ENCODE data around the gene KANK4. TPM values are rescaled to one million over a fixed set of nuclear protein-coding genes. Genes with fewer than 3 reads are reported as not detected.
"Not testable (repeated sequence)": the region's sequence is repeated elsewhere in the genome, so short reads cannot be mapped to it uniquely, and the experiment has no call there.

Gene KANK4
- total RNA-seq, 2 experiments from 2014 or later: not detected

DNA sequence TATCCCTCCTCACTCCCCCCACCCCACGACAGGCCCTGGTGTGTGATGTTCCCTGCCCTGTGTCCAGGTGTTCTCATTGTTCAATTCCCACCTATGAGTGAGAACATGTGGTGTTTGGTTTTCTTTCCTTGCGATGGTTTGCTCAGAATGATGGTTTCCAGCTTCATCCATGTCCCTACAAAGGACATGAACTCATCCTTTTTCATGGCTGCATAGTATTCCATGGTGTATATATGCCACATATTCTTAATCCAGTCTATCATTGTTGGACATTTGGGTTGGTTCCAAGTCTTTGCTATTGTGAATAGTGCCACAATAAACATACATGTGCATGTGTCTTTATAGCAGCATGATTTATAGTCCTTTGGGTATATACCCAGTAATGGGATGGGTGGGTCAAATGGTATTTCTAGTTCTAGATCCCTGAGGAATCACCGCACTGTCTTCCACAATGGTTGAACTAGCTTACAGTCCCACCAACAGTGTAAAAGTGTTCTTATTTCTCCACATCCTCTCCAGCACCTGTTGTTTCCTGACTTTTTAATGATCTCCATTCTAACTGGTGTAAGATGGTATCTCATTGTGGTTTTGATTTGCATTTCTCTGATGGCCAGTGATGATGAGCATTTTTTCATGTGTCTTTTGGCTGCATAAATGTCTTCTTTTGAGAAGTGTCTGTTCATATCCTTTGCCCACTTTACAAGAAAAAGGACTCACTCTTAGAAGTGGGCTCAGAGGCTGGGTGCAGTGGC lies 79.4 kb downstream of the KANK4 start:
- H3K27ac Mint-ChIP-seq; H3K27me3 Mint-ChIP-seq; H3K9me3 Mint-ChIP-seq; H3K36me3 Mint-ChIP-seq; DNase-seq; ATAC-seq (ENCODE audit: low read depth); H3K4me1 Mint-ChIP-seq; H3K4me3 Mint-ChIP-seq; POLR2A ChIA-PET: not testable (repeated sequence)

DNA sequence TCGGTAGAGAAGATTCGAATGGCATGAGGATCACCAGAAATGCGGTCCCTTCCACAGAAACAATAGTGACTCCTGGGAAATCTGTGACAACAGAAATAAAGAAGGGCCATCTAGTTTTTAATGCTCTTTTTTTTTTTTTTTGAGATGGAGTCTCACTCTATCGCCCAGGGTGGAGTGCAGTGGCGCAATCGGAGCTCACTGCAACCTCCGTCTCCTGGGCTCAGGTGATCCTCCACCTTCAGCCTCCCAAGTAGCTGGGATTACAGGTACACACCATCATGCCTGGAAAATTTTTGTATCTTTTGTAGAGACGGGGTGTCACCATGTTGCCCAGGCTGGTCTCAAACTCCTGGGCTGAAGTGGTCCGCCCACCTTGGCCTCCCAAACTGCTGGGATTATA lies 80.7 kb downstream of the KANK4 start:
- no peak overlapping the region for H3K4me3 Mint-ChIP-seq
- no peaks in the 10 kb centered on the region for H3K36me3 Mint-ChIP-seq

DNA sequence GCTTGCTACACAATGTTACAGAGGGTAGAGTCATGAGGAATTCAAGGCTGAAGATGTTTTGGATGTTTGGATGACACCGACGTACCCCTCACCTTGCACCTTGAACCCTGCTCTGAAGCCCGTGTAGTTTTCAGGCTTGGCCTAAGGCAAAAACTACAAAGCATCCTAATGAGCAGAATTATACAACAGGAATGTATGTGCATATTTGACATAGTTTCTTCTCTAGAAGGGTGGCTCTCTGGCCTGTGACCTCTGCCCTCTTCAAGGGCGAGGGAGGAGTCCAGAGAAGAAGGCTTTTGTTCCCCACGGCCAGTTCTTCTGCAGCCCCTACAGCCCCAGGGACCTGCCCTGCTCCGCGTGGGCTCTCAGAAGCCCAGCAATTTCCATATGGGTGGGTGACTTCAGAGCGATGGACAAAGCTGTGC lies 81.3 kb downstream of the KANK4 start:
- no peaks in the 10 kb centered on the region for H3K36me3 Mint-ChIP-seq
- H3K4me3 Mint-ChIP-seq: no peak overlapping the region
- ATAC-seq (ENCODE audit: low read depth) (no peak), DNase-seq (no peak)
- no peaks in the 10 kb centered on the region for H3K27me3 Mint-ChIP-seq
- H3K9me3 Mint-ChIP-seq: peaks cover 2% of the 10 kb centered on the region
- POLR2A ChIA-PET: no interaction called here
- no peaks in the 10 kb centered on the region for H3K4me1 Mint-ChIP-seq
- H3K27ac Mint-ChIP-seq: no peak overlapping the region

More for the DNA sequence above, 80.7 kb downstream of the KANK4 start:
- no peaks in the 10 kb centered on the region for H3K4me1 Mint-ChIP-seq
- H3K27ac Mint-ChIP-seq: no peak overlapping the region
- H3K9me3 Mint-ChIP-seq: peaks cover 2% of the 10 kb centered on the region
- POLR2A ChIA-PET: no interaction called here
- ATAC-seq (ENCODE audit: low read depth) (no peak), DNase-seq (no peak)
- no peaks in the 10 kb centered on the region for H3K27me3 Mint-ChIP-seq

DNA sequence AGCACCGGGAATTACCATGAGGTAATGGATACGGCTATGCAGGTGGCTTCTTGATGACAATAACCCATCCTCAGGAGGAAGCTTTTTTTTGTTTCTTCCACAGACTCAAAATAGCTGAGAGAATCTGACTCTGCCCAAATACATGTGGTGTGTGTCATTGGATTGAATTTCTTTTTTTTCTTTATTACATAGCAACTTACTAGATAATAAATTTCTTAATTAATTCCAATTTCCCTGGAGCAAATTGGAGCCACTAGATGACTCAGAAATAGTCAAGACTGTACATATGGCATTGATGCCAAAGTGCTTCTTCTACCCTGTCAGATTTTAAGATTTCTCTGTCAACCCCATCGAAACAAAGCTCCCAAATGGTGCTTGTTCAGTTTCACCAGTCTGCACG lies 81.9 kb downstream of the KANK4 start:
- Mint-ChIP-seq H3K9me3 (peaks cover 2% of the 10 kb centered on the region), H3K4me3 (no peak overlapping the region), H3K27me3 (no peaks in the 10 kb centered on the region), H3K27ac (no peak overlapping the region), H3K36me3 (no peaks in the 10 kb centered on the region), H3K4me1 (no peaks in the 10 kb centered on the region)
- POLR2A ChIA-PET: no interaction called here
- ATAC-seq (ENCODE audit: low read depth) (no peak), DNase-seq (no peak)

DNA sequence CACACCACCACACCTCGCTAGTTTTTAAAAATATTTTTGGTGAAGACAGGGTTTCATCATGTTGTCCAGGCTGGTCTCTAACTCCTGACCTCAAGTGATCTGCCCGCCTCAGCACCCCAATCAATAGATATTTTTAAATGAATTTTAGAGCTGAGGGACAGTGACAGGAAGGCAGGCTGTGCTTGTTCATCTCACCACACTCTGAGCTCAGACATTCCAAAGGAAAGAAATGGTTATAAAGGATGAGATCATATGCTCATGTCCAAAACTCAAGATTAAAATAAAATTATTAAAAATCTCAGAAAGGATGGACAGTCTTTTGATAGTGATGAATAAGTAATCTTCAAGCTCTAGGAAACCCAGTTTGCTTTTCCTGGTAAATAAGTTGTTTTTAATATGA lies 83.7 kb downstream of the KANK4 start:
- H3K36me3 Mint-ChIP-seq: no peaks in the 10 kb centered on the region
- no peaks in the 10 kb centered on the region for H3K27me3 Mint-ChIP-seq
- no peaks in the 10 kb centered on the region for H3K4me1 Mint-ChIP-seq
- H3K9me3 Mint-ChIP-seq: no peaks in the 10 kb centered on the region
- H3K4me3 Mint-ChIP-seq: no peak overlapping the region
- no peak for DNase-seq
- no peak overlapping the region for H3K27ac Mint-ChIP-seq
- POLR2A ChIA-PET: no interaction called here
- ATAC-seq (ENCODE audit: low read depth): no peak

DNA sequence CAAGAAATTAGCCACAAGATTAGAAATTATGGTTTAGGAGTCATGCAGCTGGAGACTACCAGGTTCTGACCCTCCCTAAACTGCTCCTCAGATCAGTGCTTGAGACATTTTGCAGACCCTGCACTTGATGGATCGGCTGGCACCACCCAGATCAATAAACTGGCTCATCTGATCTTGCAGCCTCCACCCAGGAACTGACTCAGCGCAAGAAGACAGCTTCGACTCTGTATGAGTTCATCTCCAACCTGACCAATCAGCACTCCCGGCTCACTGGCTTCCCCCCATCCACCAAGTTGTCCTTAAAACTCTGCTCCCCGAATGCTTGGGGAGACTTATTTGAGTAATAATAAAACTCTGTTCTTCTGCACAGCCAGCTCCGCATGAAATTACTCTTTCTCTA lies 84.5 kb downstream of the KANK4 start:
- POLR2A ChIA-PET: no interaction called here

DNA sequence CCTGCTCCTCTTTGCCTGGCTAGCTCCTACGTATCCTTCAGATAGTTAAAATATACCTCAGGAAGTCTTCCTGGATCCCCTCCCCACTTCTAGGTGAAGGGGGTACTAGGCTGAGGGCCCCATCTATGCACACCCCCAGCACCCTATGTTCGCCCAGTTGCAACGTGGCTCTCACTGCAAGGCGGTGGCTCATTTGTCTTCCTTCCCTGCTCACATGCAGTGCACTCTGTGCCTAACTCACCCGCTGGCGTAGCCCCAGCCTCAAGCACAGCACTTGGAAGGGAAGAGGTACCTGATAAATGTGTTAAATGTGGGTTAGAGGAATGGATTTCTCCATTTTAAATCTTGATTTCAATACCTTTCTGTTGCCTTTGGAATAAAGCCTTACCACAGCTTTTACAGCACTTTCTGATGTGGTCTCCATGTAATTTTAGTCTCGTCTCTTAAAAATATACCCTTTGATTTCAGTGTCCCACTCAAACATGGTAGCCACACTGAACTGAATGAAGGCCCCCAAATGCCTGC lies 85.2 kb downstream of the KANK4 start:
- ATAC-seq (ENCODE audit: low read depth) (no peak), DNase-seq (no peak)
- no peak overlapping the region for H3K4me3 Mint-ChIP-seq
- H3K9me3 Mint-ChIP-seq: no peaks in the 10 kb centered on the region
- H3K4me1 Mint-ChIP-seq: no peaks in the 10 kb centered on the region
- no peak overlapping the region for H3K27ac Mint-ChIP-seq
- no peaks in the 10 kb centered on the region for H3K27me3 Mint-ChIP-seq
- POLR2A ChIA-PET: no interaction called here
- no peaks in the 10 kb centered on the region for H3K36me3 Mint-ChIP-seq

More for the DNA sequence above, 84.5 kb downstream of the KANK4 start:
- Mint-ChIP-seq H3K27me3 (no peaks in the 10 kb centered on the region), H3K27ac (no peak overlapping the region), H3K9me3 (no peaks in the 10 kb centered on the region), H3K4me3 (no peak overlapping the region), H3K4me1 (no peaks in the 10 kb centered on the region), H3K36me3 (no peaks in the 10 kb centered on the region)
- DNase-seq (no peak), ATAC-seq (ENCODE audit: low read depth) (no peak)

DNA sequence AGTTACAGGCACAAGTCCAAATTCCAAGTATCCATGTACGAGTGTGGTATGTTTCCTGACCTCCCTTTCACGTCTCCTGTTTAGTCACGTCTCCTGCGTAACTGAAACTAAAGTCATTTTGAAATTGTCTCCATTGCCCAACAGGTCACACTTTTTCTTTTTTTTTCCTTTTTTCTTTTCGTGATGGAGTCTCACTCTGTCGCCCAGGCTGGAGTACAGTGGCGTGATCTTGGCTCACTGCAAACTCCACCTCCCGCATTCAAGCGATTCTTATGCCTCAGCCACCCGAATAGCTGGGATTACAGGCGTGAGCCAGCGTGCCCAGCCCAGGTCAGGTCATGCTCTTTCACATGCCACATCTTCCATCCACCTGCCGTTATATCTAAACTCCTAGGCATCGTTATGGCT lies 86.4 kb downstream of the KANK4 start:
- no peaks in the 10 kb centered on the region for H3K9me3 Mint-ChIP-seq
- DNase-seq (no peak), ATAC-seq (ENCODE audit: low read depth) (no peak)
- no peak overlapping the region for H3K4me3 Mint-ChIP-seq
- H3K27me3 Mint-ChIP-seq: no peaks in the 10 kb centered on the region
- no peaks in the 10 kb centered on the region for H3K4me1 Mint-ChIP-seq
- POLR2A ChIA-PET: no interaction called here
- H3K36me3 Mint-ChIP-seq: no peaks in the 10 kb centered on the region
- no peak overlapping the region for H3K27ac Mint-ChIP-seq

DNA sequence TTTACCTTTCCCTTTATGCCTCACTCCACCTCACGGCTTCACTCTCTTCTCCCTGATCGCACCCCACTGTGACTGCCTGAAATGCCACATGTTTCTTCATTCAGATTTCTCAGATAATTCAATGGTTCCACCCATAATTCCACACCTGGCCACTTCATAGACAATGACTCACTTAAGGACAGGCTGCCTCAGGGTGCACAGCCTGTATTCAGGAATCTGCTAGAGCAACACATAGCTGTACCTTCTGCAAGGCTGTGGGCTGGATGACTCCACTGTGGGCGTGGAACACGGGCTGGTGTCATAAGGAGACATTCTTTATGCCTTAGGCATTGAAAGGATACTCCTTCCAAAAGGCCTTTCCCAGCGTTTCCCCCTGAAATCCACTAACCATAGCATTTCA lies 88.5 kb downstream of the KANK4 start:
- no peaks in the 10 kb centered on the region for H3K9me3 Mint-ChIP-seq
- no peaks in the 10 kb centered on the region for H3K36me3 Mint-ChIP-seq
- H3K27ac Mint-ChIP-seq: no peak overlapping the region
- DNase-seq (no peak), ATAC-seq (ENCODE audit: low read depth) (no peak)
- POLR2A ChIA-PET: no interaction called here
- no peaks in the 10 kb centered on the region for H3K4me1 Mint-ChIP-seq
- H3K27me3 Mint-ChIP-seq: no peaks in the 10 kb centered on the region
- no peak overlapping the region for H3K4me3 Mint-ChIP-seq

DNA sequence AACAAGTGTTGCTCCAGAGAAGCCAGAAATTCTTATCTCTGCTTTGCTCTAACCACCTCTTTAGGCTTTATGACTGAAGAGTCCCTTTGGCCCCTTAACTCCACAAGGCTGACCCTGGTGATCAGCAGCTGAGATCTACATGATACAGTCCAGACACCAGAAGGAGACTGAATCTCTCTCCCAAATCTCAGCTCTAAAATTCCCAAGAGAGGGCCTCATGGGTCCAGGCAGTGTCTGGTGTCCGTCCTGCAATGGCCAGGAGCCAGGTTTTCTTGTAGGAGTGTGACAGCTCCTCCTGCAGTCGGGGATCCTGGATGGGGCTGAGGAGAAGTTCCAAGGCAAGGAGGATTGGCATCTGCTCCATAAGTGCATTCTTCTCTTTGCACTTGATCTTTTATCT lies 89.3 kb downstream of the KANK4 start:
- Mint-ChIP-seq H3K9me3 (no peaks in the 10 kb centered on the region), H3K36me3 (no peaks in the 10 kb centered on the region), H3K4me1 (no peaks in the 10 kb centered on the region), H3K27ac (no peak overlapping the region), H3K4me3 (no peak overlapping the region), H3K27me3 (no peaks in the 10 kb centered on the region)
- ATAC-seq (ENCODE audit: low read depth) (no peak), DNase-seq (no peak)
- POLR2A ChIA-PET: no interaction called here

DNA sequence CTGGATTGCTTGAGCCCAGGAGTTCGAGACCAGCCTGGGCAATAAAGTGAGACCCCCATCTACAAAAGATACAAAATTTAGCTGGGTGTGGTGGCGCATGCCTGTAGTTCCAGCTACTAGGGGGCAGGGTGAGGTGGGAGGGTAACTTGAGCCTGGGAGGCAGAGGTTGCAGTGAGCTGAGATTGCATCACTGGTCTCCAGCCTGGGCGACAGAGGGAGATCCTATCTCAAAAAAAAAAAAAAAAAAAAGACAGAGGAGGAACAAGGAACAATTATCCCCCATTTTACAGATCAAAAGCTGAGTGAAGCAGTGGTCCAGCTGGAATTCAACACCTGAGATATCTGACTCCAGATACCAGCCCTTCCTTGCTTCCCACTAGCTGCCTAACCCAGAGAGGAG lies 89.8 kb downstream of the KANK4 start:
- POLR2A ChIA-PET: no interaction called here
- Mint-ChIP-seq H3K4me3 (no peak overlapping the region), H3K27me3 (no peaks in the 10 kb centered on the region), H3K36me3 (no peaks in the 10 kb centered on the region), H3K4me1 (no peaks in the 10 kb centered on the region), H3K27ac (no peak overlapping the region), H3K9me3 (no peaks in the 10 kb centered on the region)
- no peak for ATAC-seq (ENCODE audit: low read depth)
- no peak for DNase-seq

DNA sequence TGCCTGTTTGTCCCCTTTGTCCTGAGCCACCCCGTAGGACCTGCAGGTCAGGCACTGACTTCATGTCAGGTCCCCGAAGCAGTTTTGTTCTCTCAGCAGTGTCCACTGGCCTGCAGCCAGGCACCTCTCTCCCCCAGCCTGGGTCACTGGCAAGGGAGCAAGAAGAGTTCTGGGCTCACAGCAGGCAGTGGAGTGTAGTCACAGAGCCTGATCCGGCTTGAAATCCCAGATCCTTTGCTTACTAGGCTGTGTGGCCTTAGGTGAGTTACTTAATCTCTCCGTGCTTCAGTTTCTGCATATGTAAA lies 90.4 kb downstream of the KANK4 start:
- H3K4me1 Mint-ChIP-seq: no peaks in the 10 kb centered on the region
- ATAC-seq (ENCODE audit: low read depth) (no peak), DNase-seq (no peak)
- POLR2A ChIA-PET: no interaction called here
- H3K27ac Mint-ChIP-seq: no peak overlapping the region
- no peaks in the 10 kb centered on the region for H3K36me3 Mint-ChIP-seq
- no peak overlapping the region for H3K4me3 Mint-ChIP-seq
- H3K27me3 Mint-ChIP-seq: no peaks in the 10 kb centered on the region
- H3K9me3 Mint-ChIP-seq: no peaks in the 10 kb centered on the region

DNA sequence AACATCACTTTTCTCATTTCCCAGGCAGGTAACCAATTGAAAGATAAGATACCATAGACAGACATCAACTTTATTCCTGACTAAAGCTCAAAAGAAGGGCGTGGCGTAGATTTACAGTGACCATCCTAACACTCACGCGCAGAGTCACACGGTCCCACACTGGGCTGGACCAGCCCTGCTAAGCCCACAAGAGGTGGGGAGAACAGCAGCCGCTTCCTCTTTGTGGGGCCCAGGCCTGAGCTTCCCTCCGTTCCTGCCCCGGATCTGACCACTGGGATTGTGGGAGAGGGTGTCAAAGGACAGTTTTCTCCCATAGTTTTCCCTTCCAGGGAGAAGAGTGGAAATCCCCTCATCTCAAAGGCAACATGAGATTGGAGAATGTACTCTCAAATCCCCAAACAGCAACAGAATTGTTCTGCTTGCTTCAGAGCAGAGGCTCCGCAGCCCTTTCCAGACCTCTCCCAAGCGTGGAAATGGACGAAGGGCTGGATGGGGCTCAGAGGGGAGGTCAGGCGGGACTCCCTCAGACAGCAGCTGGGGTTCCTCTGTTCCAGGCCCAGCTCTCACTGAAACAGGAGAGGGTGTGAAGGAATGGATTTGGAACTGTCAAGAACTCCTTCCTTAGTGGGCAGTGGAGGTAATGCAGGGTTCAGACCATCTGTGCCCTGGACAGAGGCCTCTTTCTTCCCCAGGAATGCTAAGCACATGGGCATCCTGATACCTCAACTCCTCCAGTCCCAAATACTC lies 90.9 kb downstream of the KANK4 start:
- no peaks in the 10 kb centered on the region for H3K27me3 Mint-ChIP-seq
- no peaks in the 10 kb centered on the region for H3K4me1 Mint-ChIP-seq
- POLR2A ChIA-PET: no interaction called here
- H3K9me3 Mint-ChIP-seq: no peaks in the 10 kb centered on the region
- ATAC-seq (ENCODE audit: low read depth) (no peak), DNase-seq (no peak)
- H3K36me3 Mint-ChIP-seq: no peaks in the 10 kb centered on the region
- H3K27ac Mint-ChIP-seq: no peak overlapping the region
- H3K4me3 Mint-ChIP-seq: no peak overlapping the region

DNA sequence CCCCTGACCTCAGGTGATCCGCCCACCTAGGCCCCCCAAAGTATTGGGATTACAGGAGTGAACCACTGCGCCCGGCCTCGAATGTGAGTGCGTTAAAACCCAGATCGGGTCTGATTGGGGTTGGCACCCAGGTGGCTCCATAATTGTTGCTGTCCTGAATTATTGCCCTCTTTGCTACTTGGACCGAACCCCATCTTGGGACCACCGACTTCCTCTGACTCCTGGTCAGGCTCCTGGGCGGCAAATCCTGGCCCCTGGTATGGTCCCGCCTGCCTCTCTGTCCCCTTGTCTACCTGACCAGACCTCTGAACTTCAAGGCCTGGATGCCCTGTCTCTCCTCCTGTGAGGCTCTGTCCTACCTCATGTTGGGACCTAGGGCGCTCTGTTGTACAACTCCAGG lies 91.7 kb downstream of the KANK4 start:
- no peaks in the 10 kb centered on the region for H3K27me3 Mint-ChIP-seq
- POLR2A ChIA-PET: no interaction called here
- no peaks in the 10 kb centered on the region for H3K9me3 Mint-ChIP-seq
- no peaks in the 10 kb centered on the region for H3K36me3 Mint-ChIP-seq
- H3K4me3 Mint-ChIP-seq: no peak overlapping the region
- no peak for DNase-seq
- no peak for ATAC-seq (ENCODE audit: low read depth)
- H3K4me1 Mint-ChIP-seq: no peaks in the 10 kb centered on the region
- H3K27ac Mint-ChIP-seq: no peak overlapping the region
